CD4-positive, alpha-beta T cell treated with Interleukin-15 for 4 hours (primary cell): Measurements from ENCODE around the gene KRT37.
A peak's percentile ranks its signal among the peaks of the same experiment; 100 is the strongest.
"Not testable (repeated sequence)": the region's sequence is repeated elsewhere in the genome, so short reads cannot be mapped to it uniquely, and the experiment has no call there.

Experiments
- DNase-seq: peaks from one replicate; pipeline ENCODE4 v3.0.0-alpha.2; 2020; ENCODE audit warnings: low spot score

The KRT37 gene

GRCh38 chr17:41404024-41404671 is 20.2 kb downstream of the KRT37 start:
- DNase-seq = peak; percentile 67

- peak; percentile 17 for DNase-seq
Observed at GRCh38 chr17:41403404-41404023, 20.9 kb downstream of the KRT37 start.

DNA sequence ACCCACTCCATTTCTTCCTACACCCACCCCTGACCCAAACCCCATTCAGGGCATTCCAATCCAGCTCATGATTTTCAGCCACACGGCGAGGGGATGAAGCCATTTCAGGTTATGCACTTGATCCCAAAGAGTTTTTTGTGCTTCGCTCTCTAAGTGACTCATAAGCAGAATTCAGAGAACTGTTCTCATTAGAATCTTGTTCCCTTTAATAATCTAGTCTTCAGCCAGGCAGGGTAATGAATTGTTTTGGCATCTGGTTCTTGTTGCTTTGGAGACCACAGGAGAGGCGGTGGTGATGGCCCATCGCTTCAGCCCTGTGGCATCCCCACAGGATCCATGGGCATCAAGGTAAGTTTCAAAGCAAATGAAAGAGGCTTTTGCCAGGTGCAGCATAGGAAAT is 22.2 kb downstream of the KRT37 start:
- DNase-seq = no peak

DNA sequence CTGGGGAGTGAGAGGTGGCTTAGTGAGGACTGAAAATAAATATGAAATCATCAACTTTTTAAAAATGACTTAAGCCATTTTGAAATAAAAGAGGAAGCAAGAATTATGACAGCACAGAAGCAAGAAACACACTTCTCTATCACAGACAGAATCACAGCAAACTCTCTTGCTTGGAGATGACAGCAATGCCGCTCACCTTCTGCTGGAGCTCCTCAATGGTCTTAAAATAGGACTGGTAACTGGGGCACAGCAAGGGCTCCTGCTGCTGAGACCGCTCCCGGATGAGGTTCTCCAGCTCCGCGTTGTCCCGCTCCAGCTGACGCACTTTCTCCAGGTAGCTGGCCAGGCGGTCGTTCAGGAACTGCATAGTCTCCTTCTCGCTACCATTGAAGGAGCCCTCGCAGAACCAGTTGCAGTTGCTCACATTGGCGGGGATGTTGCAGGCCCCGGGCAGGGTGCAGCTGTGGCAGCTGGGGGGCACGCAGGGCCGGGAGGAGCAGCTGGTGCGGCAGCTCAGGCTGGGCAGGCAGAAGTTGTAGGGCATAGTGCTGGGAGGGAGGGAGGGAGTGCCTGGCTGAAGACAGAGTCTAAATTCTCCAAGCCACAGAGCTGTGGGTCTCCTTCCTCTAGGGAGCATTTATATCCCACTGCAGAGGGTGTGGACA is 27.3 kb downstream of the KRT37 start, which contains the start of gene KRT31:
Gene KRT31 (minus strand): TSS at position 613 of the 665 bp plus-strand sequence. CDS start 69 bp downstream, at position 544.
- no peak for DNase-seq

DNA sequence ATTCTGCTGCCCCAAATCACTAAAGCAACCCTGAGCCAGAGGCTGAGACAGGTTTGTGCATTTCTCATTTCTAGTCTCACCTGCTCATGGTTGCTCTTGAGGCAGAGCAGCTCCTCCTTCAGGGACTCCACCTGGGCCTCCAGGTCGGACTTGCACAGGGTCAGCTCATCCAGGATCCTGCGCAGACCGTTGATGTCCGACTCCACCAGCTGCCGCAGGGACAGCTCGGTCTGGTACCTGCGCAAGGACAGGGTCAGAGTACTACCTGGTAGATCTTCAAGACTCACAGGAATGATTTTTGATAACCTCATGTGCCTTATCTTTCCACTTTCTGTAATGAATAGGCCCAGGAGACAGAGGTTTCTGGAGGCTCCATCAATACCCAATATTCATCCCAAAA is 28.0 kb downstream of the KRT37 start:
- DNase-seq = no peak

DNA sequence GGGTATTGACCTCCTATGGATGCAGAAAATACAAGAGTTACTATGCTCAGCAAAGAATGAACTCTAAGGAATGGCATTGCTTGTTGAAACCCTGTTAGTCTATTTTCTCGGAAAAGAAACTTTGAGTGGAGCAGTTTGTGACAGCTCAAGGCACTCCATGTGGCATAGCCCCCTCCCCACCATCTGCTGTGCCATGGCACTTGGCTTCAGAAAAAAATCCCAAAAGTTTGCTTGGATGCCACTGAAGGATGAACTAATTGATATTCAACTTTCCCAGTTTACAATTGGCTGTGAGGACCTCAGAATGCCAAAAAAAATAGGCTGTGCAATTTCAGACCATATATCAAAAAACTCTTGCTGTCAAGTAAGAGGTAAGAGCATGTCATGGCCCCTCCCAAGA is 28.8 kb downstream of the KRT37 start:
- DNase-seq = no peak

DNA sequence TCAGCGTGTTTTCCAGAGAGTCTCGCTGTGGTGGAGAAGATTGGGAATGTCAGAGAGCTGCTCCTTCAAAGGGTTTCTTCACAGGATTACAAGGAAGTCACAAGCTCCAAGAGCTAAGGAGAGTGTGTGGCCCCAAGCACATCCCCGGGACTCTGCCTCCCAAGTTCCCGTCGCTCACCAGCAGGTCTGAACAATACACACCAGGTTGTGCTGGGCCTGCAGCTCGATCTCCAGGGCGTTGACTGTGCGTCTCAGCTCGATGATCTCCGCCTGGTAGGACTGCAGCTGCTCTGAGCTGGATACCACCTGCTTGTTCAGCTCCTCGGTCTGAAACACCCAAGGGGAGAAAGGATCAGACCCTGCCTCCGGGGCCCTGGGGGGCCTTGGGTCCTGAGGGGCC is 29.3 kb downstream of the KRT37 start:
- DNase-seq = not testable (repeated sequence)

DNA sequence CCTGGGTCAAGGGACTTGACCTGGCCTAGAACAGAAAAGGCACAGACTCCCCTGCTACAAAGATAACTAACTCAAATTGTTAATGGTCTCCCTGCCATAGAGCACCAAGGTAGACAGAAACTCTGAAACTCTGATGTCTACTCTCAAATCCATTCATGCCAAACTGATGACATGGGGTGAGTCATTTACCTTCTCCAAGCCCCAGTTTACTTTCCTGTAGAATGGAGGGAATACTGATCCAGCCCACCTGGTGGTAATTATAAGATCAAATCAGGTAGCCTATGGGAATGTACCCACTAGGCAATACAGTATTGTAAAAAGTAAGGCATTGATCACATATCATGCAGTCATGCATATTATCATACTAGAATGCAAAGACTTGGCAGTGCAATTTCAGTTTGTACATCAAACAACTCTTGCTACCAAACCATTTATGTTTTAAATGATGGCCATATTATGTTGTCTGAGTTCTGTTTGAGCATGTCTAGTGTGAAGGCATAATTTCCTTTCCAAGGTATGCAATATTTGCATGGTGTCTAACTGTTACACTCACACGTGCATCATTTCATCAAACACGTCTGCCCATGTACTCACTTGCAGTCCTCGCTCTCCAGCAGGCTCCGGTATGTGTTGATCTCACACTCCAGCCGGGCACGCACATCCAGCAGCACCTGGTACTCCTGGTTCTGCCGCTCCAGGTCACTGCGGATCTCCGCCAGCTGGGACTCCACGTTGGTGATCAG is 30.0 kb downstream of the KRT37 start:
- no peak for DNase-seq

DNA sequence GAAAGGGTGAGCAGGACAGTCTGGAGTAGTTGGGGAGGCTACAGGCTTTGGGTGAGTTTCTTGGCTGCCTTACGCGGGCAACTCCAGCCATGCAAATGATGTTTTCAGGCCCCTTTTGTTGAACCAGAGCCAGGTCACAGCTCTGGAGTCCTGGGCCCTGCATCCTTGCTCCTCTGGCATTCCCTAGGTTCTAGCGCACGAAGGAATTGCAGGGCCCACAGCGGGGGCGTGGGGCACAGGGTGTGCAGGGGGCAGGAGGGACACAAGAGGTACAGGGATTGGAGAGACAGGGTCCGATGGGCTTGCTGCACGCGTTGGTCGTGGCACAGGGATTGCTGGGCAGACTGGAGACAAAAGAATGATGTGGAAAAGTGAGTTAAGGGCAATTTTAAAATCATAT is 30.6 kb downstream of the KRT37 start:
- DNase-seq = no peak

- no peak for DNase-seq
Observed at GRCh38 chr17:41393294-41393693, 31.1 kb downstream of the KRT37 start.

DNA sequence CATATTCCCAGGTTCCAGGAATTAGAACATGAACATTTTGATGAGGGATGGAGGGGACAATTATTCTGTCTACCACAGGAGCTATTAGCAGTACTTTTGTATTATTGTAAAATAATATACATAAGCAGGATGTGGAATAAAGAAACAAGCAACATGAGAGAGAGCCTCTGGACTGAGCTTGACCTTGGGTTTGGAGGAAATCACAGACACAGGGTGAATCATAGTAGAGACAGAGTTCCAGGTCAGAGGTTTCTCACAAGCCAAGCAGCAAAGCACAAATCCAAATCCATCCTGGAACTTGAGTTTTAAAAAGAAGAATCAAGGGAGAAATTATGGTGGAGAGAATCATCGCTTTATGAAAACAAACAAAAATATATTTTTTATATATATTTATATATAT is 32.1 kb downstream of the KRT37 start:
- DNase-seq = no peak

DNA sequence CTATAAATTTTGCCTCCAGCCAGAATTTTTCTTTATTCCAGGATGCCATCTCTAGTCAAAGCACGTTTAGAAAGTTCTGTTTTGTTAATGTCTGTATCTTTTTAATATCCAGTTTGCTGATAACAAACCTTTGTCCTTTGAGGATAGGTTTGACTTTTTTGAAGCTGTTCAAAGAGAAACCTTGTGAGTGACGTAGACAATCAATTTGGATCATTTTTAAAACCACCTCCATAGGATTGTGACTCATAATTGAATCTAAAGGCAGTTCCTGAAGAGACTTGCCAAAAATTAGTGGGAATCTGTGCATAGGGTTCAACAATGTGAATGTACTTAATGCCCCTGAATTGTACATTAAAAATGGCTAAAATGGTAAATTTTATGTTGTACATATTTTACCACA is 32.9 kb downstream of the KRT37 start:
- no peak for DNase-seq

GRCh38 chr17:41390411-41390938 is 33.9 kb downstream of the KRT37 start:
- no peak for DNase-seq

- DNase-seq = no peak
Observed at GRCh38 chr17:41387670-41388069, 36.7 kb downstream of the KRT37 start.

- DNase-seq = no peak
Observed at GRCh38 chr17:41386227-41386626, 38.2 kb downstream of the KRT37 start.

DNA sequence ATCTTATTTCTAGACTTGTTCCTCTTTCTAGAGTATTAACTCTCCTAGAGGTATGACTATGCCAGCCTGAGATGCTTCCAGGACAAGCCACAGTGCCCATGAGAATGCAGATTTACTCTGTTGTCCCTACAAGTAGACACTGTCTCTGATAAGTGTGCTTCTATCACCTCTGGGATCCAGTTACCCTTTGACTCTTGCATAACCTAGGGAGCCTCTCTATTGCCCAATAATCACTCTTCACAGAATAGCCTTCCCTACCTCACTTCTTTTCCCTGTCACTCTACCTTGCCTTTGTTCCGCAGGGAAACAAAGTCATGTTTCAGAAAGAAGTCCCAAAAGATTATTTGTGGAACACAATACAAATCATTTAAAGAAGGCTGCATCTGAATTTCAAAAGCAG is 40.7 kb downstream of the KRT37 start:
- no peak for DNase-seq

- no peak for DNase-seq
Observed at GRCh38 chr17:41382394-41382793, 42.0 kb downstream of the KRT37 start.

- not testable (repeated sequence) for DNase-seq
Observed at GRCh38 chr17:41381943-41382342, 42.4 kb downstream of the KRT37 start, which contains the start of gene KRT34. KRT34 (minus strand) TSS chr17:41382306; CDS start chr17:41382246, 60 bp downstream.

GRCh38 chr17:41380091-41380490 is 44.3 kb downstream of the KRT37 start:
- DNase-seq = not testable (repeated sequence)

- DNase-seq = no peak
Observed at GRCh38 chr17:41377546-41377945, 46.8 kb downstream of the KRT37 start.
